GM19351 (cell line): ENCODE measurements around the gene DPY19L1.
A peak's percentile ranks its signal among the peaks of the same experiment; 100 is the strongest.
"Not testable (repeated sequence)": the region's sequence is repeated elsewhere in the genome, so short reads cannot be mapped to it uniquely, and the experiment has no call there.

ENCODE experiments used
- ATAC-seq: cut with Tn5 transposase; IDR thresholded peaks from one replicate; pipeline ENCODE4 v1.9.1; 2021; ENCODE audit warnings: mild to moderate bottlenecking, moderate library complexity; ENCODE audit not compliant: unreplicated experiment

The DPY19L1 gene

DNA sequence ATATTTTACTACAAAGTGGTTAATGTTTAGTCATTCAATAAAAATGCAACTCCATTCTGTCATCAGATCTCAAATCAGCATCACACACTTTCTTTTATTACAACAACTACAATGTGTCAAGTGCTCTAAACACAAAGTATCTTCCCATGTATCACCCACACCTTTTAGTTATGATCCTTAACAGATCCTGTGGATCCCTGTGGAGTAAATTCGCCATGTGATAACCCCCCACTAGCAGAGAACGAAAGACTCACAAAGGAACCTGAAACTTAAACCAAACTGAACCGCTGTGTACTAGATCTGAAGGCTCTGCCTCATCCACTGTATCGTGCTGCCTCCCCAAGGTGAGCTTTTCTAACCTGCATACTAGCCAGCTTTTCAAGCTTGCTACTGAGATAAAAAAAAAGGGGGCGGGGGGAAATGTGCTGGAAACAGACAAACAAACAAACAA lies 1.7 kb downstream of the DPY19L1 start:
- ATAC-seq, result peak; percentile 31

DNA sequence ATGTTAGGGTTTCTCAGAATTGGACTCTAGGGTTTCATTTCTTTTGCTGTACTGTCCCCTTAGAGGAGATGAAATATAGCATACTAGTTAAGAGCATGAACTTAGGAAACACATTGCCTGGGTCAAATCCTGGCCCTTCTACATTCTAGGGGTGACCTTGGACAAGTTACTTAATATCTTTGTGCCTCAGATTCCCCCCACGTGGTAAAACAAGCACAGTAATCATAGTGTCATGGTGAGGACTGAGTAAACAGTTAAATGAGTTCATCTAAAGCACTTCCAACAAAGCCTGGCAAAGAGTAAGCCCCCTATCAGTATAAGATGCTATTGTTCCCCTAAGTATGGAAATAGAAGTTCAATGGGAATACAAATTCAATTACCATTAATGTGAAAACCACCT lies 5.1 kb downstream of the DPY19L1 start:
- ATAC-seq, result no peak

DNA sequence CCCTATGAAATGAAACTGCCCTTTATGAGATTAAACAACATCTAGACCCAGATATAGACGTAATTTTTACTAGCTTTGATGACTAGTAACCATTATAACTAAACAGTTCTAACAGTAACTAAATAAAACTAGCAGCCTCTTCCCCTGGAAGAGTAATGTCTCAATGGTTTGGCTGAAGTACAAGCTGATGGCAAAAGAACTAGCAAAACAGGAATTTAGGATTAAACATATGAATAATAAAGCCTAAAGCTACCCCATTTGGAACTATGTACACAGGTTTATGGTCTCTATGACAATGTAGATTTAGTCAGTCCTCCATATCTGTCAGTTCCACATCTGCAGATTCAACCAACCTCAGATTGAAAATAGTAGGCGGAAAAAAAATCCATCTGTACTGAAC lies 6.4 kb downstream of the DPY19L1 start:
- ATAC-seq, result no peak

DNA sequence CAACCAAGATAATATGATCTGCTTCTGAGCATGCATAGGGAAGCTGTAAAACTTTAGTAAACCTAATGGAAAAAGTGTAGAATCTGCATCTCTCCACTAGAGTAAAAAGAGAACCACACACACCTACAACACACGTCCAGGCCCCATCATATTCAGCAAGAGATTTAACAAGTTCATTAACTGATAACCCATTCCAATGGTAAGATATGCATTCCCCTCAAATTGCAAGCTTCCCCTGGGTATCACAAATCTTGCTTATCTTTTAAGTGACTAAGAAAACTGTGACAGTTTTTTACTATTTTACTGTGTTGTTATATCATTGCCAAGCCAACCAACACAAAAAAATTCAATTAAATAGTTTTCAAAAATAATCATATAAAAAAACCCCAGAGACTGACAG lies 8.0 kb downstream of the DPY19L1 start:
- ATAC-seq, result no peak

DNA sequence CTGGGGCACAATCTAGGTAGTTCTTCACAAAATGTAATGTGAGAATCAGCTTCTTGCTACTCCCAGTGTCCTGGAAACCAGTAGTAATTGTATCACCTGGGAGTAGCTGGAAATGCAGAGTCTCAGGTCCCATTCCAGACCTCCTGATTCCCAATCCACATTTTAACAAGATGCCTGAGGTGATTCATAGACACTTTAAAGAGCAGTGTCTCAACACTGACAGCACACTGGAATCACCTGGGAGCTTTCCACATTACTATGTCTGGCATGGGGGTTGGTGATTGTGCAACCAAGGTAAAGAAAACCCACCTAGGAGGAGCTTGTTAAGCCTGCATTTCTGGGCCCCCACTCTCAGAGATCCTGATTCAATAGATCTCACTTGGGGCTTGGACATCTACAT lies 11.1 kb downstream of the DPY19L1 start:
- ATAC-seq, result no peak

DNA sequence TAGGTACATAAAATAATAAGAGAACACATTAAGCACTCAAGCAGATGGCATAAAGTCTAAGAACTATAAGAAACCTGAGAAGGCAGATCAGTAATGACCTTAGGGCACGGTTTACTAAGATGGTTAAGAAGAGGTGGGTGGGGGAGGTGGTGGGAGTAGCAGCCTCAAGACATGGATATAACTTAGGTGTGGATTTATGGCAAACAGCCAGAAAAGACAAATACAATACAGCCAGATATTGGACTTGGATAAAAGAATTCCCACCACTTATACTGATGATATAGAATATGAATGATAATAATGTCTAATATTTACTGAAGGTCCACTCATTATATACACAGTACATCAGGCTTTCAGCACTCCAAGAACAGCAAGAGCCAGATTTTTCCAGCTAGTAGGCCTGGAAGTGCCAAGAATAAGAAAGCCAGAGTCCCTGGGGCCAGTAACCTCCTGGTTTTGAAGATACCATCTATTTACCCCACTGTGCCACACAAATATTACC lies 11.9 kb downstream of the DPY19L1 start:
- ATAC-seq, result no peak

DNA sequence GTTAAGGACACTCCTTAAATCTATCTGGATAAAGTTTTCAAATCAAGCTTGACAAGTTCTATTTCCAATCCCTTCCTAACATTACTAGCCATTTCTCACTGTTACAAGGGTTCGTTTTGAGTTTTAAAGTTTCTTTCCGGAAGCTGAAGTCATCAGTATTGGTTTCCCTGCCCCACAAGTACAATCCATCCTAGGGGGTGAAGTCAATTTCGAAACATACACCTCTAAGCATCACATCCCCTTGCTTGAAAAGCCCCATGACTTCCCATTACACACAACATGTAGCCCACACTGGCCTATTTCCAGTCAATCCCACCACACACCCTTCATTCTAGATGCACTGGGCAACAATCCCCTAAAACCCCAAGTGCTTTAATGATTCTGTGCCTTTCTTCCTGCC lies 13.0 kb downstream of the DPY19L1 start:
- peak; percentile 92 for ATAC-seq

DNA sequence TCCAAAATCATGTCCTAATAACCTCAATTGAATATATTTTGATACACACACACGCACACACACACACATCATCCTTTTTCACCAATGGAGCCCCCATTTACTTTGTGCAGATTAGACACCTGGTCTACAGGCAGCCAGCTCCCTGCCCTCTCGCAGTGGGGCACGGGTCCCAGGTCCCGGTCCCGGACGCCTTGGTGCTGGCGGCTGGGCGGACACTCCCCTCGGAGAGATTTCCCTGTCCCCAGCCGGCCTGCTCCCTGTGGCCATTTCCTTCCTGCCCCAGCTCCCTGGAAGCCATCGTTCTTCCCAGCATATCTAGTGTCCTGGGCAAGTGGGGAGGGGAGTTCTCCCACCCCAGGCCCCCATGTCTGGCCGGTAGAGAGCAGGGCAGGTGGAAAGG lies 14.6 kb downstream of the DPY19L1 start:
- no peak for ATAC-seq

DNA sequence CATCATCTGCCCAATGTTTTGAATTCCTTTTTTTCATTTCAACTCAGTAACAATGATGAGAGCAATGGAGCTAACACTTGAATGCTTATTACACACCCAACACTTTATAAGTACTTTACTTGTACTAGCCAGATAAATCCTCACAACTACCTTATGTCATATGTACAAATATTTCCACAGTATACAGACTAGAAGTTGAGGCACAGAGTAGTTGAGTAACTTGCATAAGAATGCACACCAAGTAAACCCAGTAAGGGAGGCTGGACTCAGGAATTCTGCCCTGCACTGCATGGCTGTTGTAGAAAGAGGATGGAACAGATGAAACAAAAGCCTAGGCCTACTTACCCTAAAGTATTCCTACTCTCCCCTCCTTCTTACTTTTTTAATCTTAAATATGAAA lies 15.8 kb downstream of the DPY19L1 start:
- no peak for ATAC-seq

DNA sequence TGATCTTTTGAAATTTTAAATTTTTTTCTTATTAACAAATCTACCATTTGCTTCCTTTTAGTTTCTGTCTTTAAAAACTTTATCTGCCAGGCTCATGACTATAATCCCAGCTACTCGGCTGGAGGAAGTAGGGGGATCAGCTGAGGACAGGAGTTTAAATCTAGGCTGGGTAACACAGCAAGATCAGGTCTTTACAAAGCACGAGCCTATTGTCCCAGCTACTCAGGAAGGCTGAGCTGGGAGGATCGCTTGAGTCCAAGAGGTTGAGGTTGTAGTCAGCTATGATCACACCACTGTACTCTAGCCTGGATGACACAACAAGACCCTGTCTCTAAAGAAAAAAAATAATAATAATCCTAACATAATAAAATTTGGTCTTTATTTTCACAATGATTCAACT lies 17.5 kb downstream of the DPY19L1 start:
- no peak for ATAC-seq

DNA sequence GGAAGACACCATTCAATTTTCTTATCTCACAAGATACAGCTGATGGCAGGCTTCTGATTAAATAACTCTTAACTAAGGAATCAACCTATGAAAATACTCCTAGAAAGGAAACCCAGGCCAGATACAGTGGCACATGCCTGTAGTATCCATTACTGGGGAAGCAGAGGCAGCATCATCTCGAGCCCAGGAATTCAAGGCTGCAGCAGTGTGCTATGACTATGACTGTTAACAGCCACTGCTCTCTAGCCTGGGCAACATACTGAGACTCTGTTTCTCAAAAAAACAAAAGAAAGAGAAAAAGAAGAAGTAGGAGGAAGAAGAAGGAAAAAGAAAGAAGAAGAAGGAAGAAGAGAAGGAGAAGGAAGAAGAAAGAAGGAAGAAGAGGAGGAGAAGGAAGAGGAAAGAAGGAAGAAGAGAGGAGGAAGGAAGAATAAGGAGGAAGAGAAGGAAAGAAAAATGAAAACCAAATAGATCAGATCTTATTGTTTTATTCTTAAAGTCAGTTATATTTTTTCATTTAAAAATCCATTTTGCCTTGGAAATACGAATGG lies 18.0 kb downstream of the DPY19L1 start:
- no peak for ATAC-seq

DNA sequence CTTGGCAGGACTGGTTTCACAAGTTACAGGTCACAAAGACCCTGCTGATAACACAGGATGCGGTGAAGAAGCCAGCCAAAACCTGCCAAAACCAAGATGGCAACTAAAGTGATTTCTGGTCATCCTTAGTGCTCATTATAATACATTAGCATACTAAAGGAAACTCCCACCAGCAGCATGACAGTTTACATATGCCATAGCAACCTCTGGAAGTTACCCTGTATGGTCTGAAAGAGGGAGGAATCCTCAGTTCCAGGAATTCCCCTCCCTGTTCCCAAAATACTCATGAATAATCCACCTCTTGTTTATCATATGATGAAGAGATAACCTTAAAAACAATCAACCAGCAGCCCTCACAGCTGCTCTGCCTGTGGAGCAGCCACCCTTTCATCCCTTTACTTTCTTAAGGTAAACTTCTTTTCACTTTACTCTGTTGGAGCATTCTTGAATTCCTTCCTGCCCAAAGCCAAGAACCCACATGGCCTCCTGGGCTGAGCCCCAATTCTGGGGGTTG lies 21.9 kb downstream of the DPY19L1 start:
- ATAC-seq, result no peak

DNA sequence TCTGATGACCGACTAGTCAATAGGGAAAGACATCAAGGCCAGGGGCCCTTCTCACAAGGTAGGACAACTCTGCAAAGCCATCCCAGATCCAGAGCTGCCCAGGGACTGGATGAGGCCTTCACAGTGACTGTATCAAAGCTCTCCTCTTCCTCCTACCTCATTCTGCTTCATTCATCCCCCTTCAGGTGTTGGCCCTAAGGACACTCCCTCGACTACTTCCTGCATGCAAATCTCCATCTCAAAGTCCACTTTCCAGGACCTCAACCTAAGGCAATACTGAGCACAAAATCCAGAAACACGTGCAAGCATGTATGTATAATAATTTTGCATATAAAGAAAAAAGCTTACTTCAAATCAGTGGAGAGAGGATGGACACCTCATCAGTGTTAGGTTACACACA lies 25.1 kb downstream of the DPY19L1 start:
- ATAC-seq, result no peak

DNA sequence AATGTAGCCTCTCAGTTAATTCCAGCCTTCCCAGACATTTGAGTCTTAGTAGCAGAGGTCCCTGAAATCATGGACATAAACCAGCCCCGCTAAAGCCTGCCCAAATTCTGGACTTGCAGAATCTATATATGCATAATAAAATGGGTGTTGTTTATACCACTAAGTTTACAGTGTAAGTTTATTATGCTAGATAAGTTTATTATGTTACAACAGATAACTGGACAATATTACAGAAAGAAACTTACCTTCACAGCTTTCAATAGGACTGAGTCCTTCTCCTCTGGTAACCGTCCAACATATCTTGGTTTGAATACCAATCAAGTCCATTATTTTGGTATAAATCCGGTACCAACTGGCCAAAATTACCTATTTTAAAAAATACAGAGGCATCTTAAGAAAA lies 26.2 kb downstream of the DPY19L1 start:
- no peak for ATAC-seq

DNA sequence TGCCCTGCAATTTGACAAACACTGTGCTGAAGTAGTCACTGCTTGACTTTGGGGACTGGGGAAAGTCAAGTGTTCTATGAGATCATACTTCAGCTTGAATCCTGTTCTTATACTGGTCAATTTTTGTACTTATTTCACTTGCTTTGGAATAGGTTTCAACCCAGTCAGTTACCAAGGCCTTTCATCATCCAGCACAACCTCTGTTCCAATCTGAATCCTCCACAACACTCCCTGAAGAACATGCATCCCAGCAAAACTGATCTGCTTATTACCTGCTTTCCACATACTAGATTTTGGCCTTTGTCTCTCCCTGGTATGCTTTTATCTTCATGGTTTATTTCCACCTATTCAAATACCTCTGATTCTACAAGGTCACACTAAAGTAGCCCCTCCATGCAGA lies 29.5 kb downstream of the DPY19L1 start:
- no peak for ATAC-seq

DNA sequence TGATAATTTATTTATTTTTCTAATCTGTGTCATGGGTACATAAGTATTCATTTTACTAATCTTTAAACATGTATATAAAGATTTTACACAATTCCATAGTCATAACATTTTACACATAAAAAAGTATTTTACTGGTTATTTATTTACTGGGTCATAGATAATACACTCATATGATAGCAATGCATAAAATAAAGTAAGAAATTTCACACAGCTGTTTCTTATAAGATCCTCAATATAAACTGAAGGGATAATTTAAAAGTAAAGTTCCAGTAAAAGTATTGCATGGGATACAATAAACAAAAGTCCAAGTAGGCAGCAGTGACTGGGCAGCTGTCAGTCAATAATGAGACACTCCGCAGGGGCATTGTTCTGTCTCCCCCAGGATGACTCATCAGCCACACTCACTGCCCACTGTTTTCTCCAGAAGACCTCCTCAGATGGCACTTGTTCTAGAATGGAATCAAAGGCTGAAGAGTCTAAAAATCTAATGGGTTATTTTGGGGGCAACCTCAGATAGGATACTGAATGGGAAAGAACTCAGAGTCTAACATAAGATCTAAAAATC lies 32.7 kb downstream of the DPY19L1 start:
- ATAC-seq, result no peak

DNA sequence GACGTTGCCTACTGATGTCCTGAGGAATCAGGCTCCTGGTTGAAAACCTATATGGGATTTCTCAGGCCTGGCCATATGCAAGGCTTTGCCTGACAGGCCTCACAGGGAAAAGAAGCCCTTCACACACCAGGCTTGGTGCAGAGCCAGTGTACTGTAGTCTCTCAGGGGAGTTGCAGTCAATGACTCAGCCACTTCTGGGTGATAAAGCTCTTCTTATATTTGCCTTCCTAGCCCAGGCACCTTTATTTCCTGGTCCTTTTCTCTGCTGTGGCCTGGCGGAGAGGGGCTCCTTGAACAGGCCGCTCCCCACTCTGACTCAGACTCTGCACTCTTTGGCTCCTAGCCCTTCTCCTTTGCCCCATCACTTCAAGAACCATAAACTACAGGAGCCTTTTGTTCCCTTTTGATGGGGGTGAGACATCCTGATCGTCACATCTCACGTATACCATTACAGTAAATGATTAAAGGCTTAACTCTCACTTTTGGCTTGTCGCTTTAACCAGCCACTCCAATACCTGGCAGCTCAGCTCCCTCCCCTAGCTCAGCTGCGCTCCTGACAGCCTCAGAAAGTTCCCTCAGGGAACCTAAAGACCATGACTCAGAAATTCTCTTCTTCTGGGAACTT lies 33.5 kb downstream of the DPY19L1 start:
- no peak for ATAC-seq

DNA sequence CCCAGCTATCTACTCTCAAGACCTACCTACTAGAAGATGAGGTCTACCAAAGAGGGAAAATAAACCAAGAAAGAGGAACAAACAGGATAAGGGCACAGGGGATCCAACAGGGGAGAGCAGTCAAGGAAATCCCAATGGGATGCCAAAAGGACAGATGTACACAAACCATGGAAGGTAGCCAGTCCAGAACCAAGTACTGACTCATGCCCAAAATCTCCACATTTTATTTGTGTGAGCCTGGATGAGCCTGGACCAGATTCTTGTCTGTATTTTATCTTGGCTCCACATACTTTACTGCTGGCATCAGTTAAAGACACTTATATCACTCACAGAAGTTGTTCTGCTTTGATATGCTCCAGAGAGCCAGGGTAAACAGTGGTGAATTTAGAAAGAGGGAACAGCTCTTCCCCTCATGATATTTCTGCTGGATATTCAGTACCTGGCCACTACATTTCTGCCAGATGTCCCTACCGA lies 34.1 kb downstream of the DPY19L1 start:
- not testable (repeated sequence) for ATAC-seq

DNA sequence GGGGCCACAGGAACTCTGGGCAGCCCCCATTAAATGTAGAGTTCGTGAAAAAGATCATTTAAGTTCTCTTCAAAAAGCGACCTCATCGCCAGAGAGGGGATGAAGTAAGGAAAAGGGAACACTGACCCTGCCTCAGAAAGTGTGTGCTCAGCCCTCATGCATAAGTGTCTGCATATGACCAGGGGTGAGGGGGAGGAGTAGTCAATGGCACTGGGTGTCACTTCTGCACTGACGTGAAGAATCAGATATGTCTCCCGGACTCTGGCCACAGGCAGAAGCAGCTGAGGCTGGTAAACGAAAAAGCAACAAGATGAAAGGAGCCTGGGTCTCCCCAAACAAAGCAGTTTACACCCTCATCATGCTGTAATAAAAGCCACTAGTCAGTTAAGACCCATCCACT lies 39.0 kb downstream of the DPY19L1 start:
- not testable (repeated sequence) for ATAC-seq

DNA sequence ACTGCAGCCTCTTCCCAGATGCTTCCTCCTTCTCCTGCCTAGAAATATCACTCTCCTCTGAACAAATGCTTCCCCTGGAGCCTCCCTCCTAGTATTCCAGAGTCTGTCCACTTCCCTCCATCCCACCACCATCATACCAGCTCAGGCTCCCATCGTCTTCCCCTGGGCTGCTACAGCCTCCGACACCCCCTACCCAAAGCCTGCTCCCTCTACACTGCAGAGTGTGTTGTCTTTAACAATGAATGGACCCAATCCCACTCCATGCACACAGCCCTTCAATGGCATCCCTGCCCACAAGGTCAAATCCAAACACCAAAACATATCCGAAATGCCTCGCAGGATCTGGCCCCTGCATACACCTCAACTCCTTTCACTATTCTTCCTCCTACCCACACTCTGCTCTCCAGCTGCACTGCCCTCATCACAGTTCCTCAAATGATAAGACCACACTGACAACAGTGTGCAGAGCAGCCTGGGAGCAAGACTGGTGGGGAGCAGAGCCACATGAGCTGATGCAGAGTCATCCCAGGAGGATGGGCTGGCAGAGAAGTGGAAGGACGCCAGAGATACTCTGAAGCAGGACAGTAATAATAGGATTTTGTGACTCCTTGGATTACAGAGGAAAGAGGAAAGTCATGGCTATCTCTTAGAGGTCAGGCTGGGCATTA lies 40.7 kb downstream of the DPY19L1 start:
- ATAC-seq, result peak; percentile 52

DNA sequence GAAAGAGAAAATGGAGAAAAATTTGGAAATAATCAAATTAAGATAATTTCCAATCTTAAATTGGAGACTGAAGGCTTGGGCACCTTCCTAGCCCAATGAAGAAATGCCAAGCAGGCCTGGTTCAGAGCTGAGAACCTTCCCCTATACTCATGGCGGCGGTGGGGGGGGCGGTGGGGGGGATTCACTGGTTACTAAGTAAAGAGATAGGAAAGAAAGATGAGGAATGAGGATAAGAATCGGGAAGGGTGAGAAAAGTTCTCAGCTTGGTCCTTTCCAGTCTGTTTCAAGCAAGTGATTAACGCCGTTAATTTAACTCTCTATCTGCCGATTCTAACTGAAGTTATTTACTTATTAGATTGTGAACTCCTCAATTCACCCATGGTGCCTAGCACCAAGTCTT lies 41.5 kb downstream of the DPY19L1 start:
- no peak for ATAC-seq
